A549 (cell line): Measurements from ENCODE around the gene ASZ1.

ENCODE experiments used
- BCL3 ChIP-seq: fragments of >200 bp; sonication (Bioruptor Twin); formaldehyde crosslinking; IDR thresholded peaks from 3 replicates; pipeline ENCODE4 v1.6.1; 2016
- CEBPB ChIP-seq, 2 experiments: fragments of >200 bp in 1 of 2; sonication (Bioruptor Twin) in 1 of 2; formaldehyde crosslinking in 1 of 2; IDR thresholded peaks; 2 replicates each; pipeline ENCODE4 v1.6.1; 2012 to 2016
- CTCF ChIP-seq: fragments of >200 bp; sonication (Bioruptor Twin); formaldehyde crosslinking; IDR thresholded peaks from 3 replicates; pipeline ENCODE4 v1.5.1; 2016
- ELK1 ChIP-seq: fragments of 150-350 bp; IDR thresholded peaks from 2 replicates; pipeline ENCODE4 v1.6.1; 2014; ENCODE audit warnings: low read depth, mild to moderate bottlenecking, low read length
- HMGXB4 ChIP-seq: fragments of 250-450 bp; sonication (Bioruptor Pico); IDR thresholded peaks from 2 replicates; pipeline ENCODE4 v1.5.0; 2021; ENCODE audit warnings: mild to moderate bottlenecking, moderate library complexity, borderline replicate concordance
- MAZ ChIP-seq: fragments of 150-350 bp; IDR thresholded peaks from 2 replicates; pipeline ENCODE4 v1.6.1; 2014; ENCODE audit warnings: antibody characterized with exemption, low read depth, low read length, borderline replicate concordance
- ZNF302 ChIP-seq: fragments of 250-450 bp; sonication (Bioruptor Pico); IDR thresholded peaks from 2 replicates; pipeline ENCODE4 v1.9.0; 2021; ENCODE audit warnings: inconsistent platforms, mild to moderate bottlenecking, moderate library complexity

- no peak for TF ChIP-seq HMGXB4
- TF ChIP-seq CTCF: no peak
- no peak for TF ChIP-seq CEBPB (IDR thresholded peaks at IDR 0.05)
- no peak for TF ChIP-seq BCL3
- TF ChIP-seq ELK1: no peak
- TF ChIP-seq MAZ: no peak
- TF ChIP-seq ZNF302 (CRISPR knock-in tag): no peak
These were observed 113.7 kb downstream of the ASZ1 start for GRCh38 chr7:117313582-117313981.
